DND-41 (cell line): ENCODE results near the gene NCOR1.
"Not testable (repeated sequence)": the region's sequence is repeated elsewhere in the genome, so short reads cannot be mapped to it uniquely, and the experiment has no call there.

Experiments
- ATAC-seq: fragments of 200-7000 bp; cut with Tn5 transposase; 3 replicates; pipeline ENCODE4 v1.9.1; 2021; ENCODE audit warnings: low read depth; ENCODE audit not compliant: insufficient read depth
- DNase-seq: peaks from one replicate; pipeline ENCODE4 v3.0.0-alpha.2; 2020
- H2AFZ ChIP-seq: 2 replicates; pipeline ENCODE4 v1.6.0; 2012; ENCODE audit warnings: low read depth, low read length
- H3K27ac ChIP-seq: 2 replicates; pipeline ENCODE4 v1.5.1; 2012; ENCODE audit warnings: low read length, inconsistent platforms
- H3K27me3 ChIP-seq: fragments of 200-600 bp; sonication (generic); 2 replicates; pipeline ENCODE4 v1.6.0; 2012; ENCODE audit warnings: low read length, mild to moderate bottlenecking, inconsistent platforms; ENCODE audit not compliant: insufficient read depth, poor library complexity
- H3K36me3 ChIP-seq: 2 replicates; pipeline ENCODE4 v1.5.1; 2012; ENCODE audit warnings: low read length, inconsistent platforms; ENCODE audit not compliant: insufficient read depth
- H3K4me1 ChIP-seq: 2 replicates; pipeline ENCODE4 v1.5.1; 2012; ENCODE audit warnings: mild to moderate bottlenecking, low read length; ENCODE audit not compliant: insufficient read depth
- H3K4me2 ChIP-seq: 2 replicates; pipeline ENCODE4 v1.6.0; 2012; ENCODE audit warnings: mild to moderate bottlenecking, moderate library complexity, low read length, inconsistent platforms; ENCODE audit not compliant: insufficient read depth
- H3K4me3 ChIP-seq, 2 experiments: fragments of 200-600 bp in 1 of 2; shearing (Covaris generic) in 1 of 2; 2 replicates each; pipeline ENCODE4 v1.5.1; 2012 to 2016; ENCODE audit warnings: inconsistent platforms in 2 of 2, low read length in 2 of 2, mild to moderate bottlenecking in 2 of 2, low read depth in 1 of 2, moderate library complexity in 1 of 2
- H3K79me2 ChIP-seq: 2 replicates; pipeline ENCODE4 v1.6.0; 2012; ENCODE audit warnings: low read length, inconsistent platforms; ENCODE audit not compliant: insufficient read depth
- H3K9ac ChIP-seq: 2 replicates; pipeline ENCODE4 v1.6.0; 2012; ENCODE audit warnings: low read depth, mild to moderate bottlenecking, inconsistent platforms, low read length, moderate library complexity
- H3K9me3 ChIP-seq: 2 replicates; pipeline ENCODE4 v1.5.1; 2012; ENCODE audit warnings: low read length, moderate library complexity, mild to moderate bottlenecking, inconsistent platforms; ENCODE audit not compliant: insufficient read depth, severe bottlenecking
- H4K20me1 ChIP-seq: 2 replicates; pipeline ENCODE4 v1.6.0; 2012; ENCODE audit warnings: low read length; ENCODE audit not compliant: insufficient read depth
- EZH2 ChIP-seq: IDR thresholded peaks from 3 replicates; pipeline ENCODE4 v1.6.1; 2012; ENCODE audit warnings: borderline replicate concordance, low read depth, mild to moderate bottlenecking, moderate library complexity, low read length, inconsistent platforms; ENCODE audit not compliant: severe bottlenecking
- TF ChIP-seq, protein P1 (sequence below): IDR thresholded peaks from 2 replicates; pipeline ENCODE4 v1.5.1; 2012; ENCODE audit warnings: borderline replicate concordance, low read length, moderate library complexity, mild to moderate bottlenecking; ENCODE audit not compliant: poor library complexity, severe bottlenecking; ENCODE audit errors: extremely low read depth

The NCOR1 gene

DNA sequence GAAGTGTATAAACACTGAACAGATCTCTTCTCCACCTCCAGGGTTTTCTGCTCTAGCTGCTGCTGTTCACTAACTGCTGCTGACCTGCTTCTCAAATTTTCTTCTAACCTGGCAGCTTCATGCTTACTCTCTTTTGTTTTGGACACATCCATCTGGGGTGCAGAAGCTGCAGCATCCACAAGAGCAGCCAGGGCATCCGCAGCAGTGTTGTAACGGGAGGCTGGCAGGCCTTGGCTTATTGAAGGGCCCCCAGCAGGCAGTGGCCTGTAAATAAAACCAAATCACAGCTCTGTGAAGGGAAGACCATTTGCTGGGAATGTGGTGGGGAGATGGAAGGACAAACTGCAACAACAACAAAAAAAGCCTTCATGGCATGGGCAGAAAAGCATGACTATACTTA lies 153.7 kb downstream of the NCOR1 start:
- Histone ChIP-seq H3K4me1 (no peaks in the 10 kb centered on the region), H3K4me3 (no peak overlapping the region), H3K4me2 (no peak overlapping the region), H3K9me3 (no peaks in the 10 kb centered on the region), H3K36me3 (peaks cover 94% of the 10 kb centered on the region), H3K9ac (no peak overlapping the region), H4K20me1 (no peaks in the 10 kb centered on the region), H3K27ac (no peak overlapping the region), H3K79me2 (no peaks in the 10 kb centered on the region), H2AFZ (no peak overlapping the region), H3K27me3 (no peaks in the 10 kb centered on the region)
- DNase-seq (no peak), ATAC-seq (no peak)
- TF ChIP-seq EZH2, result no peak
- TF ChIP-seq, protein P1, sequence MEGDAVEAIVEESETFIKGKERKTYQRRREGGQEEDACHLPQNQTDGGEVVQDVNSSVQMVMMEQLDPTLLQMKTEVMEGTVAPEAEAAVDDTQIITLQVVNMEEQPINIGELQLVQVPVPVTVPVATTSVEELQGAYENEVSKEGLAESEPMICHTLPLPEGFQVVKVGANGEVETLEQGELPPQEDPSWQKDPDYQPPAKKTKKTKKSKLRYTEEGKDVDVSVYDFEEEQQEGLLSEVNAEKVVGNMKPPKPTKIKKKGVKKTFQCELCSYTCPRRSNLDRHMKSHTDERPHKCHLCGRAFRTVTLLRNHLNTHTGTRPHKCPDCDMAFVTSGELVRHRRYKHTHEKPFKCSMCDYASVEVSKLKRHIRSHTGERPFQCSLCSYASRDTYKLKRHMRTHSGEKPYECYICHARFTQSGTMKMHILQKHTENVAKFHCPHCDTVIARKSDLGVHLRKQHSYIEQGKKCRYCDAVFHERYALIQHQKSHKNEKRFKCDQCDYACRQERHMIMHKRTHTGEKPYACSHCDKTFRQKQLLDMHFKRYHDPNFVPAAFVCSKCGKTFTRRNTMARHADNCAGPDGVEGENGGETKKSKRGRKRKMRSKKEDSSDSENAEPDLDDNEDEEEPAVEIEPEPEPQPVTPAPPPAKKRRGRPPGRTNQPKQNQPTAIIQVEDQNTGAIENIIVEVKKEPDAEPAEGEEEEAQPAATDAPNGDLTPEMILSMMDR, result no peak

- DNase-seq, H2AFZ ChIP-seq, H3K4me3 ChIP-seq, H3K4me2 ChIP-seq, H3K9ac ChIP-seq, H3K4me1 ChIP-seq, H4K20me1 ChIP-seq, ATAC-seq, H3K27ac ChIP-seq, H3K9me3 ChIP-seq, H3K27me3 ChIP-seq: not testable (repeated sequence)
- H3K36me3 ChIP-seq, result peaks cover 77% of the 10 kb centered on the region
- H3K79me2 ChIP-seq, result peaks cover 12% of the 10 kb centered on the region
Measured at GRCh38 chr17:16055139-16055538, 160.2 kb downstream of the NCOR1 start.

DNA sequence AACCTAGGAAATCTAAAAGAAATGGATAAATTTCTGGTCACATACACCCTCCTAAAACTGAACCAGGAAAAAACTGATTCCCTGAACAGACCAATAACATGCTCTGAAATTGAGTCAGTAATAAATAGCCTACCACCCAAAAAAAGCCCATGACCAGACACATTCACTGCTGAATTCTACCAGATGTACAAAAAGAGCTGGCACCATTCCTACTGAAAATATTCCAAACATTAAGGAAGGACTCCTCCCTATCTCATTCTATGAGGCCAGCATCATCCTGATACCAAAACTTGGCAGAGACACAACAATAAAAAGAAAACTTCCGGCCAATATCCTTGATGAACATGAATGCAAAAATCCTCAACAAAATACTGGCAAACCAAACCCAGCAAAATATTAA lies 162.8 kb downstream of the NCOR1 start:
- no peak overlapping the region for H3K4me3 ChIP-seq
- no peaks in the 10 kb centered on the region for H4K20me1 ChIP-seq
- H2AFZ ChIP-seq, result no peak overlapping the region
- no peak overlapping the region for H3K27ac ChIP-seq
- no peaks in the 10 kb centered on the region for H3K9me3 ChIP-seq
- no peak overlapping the region for H3K4me2 ChIP-seq
- H3K9ac ChIP-seq, result no peak overlapping the region
- peaks cover 12% of the 10 kb centered on the region for H3K79me2 ChIP-seq
- TF ChIP-seq, protein P1, result no peak
- no peak for TF ChIP-seq EZH2
- DNase-seq, result no peak
- ATAC-seq, result no peak
- no peaks in the 10 kb centered on the region for H3K4me1 ChIP-seq
- no peaks in the 10 kb centered on the region for H3K27me3 ChIP-seq
- H3K36me3 ChIP-seq, result peaks cover 76% of the 10 kb centered on the region

DNA sequence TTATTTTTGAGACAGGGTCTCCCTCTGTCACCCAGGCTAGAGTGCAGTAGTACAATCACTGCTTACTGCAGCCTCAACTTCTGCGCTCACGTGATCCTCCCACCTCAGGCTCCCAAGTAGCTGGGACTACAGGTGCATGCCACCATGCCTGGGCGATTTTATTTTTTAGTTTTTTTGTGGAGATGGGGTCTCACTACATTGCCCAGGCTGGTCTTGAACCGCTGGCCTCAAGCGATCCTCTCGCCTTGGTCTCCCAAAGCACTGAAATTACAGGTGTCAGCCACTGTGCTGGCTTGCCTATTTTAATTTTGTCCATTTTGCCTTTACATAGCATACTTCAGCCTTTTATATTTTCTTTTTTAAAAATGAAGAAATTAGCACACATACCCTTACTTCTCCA lies 164.5 kb downstream of the NCOR1 start:
- Histone ChIP-seq H4K20me1 (no peaks in the 10 kb centered on the region), H3K9me3 (no peaks in the 10 kb centered on the region), H3K36me3 (peaks cover 80% of the 10 kb centered on the region), H3K79me2 (peaks cover 12% of the 10 kb centered on the region), H3K27me3 (no peaks in the 10 kb centered on the region), H3K4me3 (no peak overlapping the region), H3K9ac (no peak overlapping the region), H3K27ac (no peak overlapping the region), H3K4me2 (no peak overlapping the region), H2AFZ (no peak overlapping the region), H3K4me1 (no peaks in the 10 kb centered on the region)
- TF ChIP-seq, protein P1, result no peak
- TF ChIP-seq EZH2, result no peak
- no peak for ATAC-seq
- DNase-seq, result no peak
